ENCODE measurements around the gene TSPAN4. TPM values are rescaled to one million over a fixed set of nuclear protein-coding genes. Genes with fewer than 3 reads are reported as not detected.

Gene TSPAN4
- total and polyA plus RNA-seq, 4 donors, result 68.3 to 197 (median 134) TPM

- 90 to 94% methylated on average over 14 of the region's 14 CpGs for WGBS, 2 donors
- Histone ChIP-seq H3K4me1 (ENCODE audit: control insufficient read depth in 5 of 5, insufficient read depth in 5 of 5, low read length in 5 of 5) (peaks cover 0 to 20% (median 0%) of the 10 kb centered on the region in 5 donors), H3K4me3 (no peak overlapping the region), H3K27me3 (ENCODE audit: control insufficient read depth in 3 of 3, insufficient read depth in 3 of 3, low read length in 2 of 3) (no peaks in the 10 kb centered on the region), H3K9ac (ENCODE audit: insufficient read depth in 1 of 2, low read length in 2 of 2) (no peak overlapping the region), H3K9me3 (ENCODE audit: control insufficient read depth in 4 of 4, insufficient read depth in 3 of 4, low read length in 3 of 4) (no peaks in the 10 kb centered on the region), H3K27ac (ENCODE audit: low read depth in 1 of 2, low read length in 1 of 2) (no peak overlapping the region), H3K36me3 (ENCODE audit: control insufficient read depth in 4 of 4, insufficient read depth in 4 of 4, low read length in 4 of 4) (peaks cover 0 to 50% (median 4%) of the 10 kb centered on the region in 4 donors)
- ATAC-seq (ENCODE audit: insufficient read depth, low FRiP score) (no peak), DNase-seq (no peak)
- no peak for TF ChIP-seq CTCF (IDR thresholded peaks at IDR 0.05; ENCODE audit: control extremely low read depth, extremely low read depth)
Measured at GRCh38 chr11:866481-866880, 23.8 kb downstream of the TSPAN4 start.

- 85 to 90% methylated on average over 8 of the region's 8 CpGs for WGBS, 2 donors
- peaks cover 0 to 8% (median 0%) of the 10 kb centered on the region in 5 donors for H3K4me1 ChIP-seq (ENCODE audit: control insufficient read depth in 5 of 5, insufficient read depth in 5 of 5, low read length in 5 of 5)
- peaks cover 0 to 42% (median 4%) of the 10 kb centered on the region in 4 donors for H3K36me3 ChIP-seq (ENCODE audit: control insufficient read depth in 4 of 4, insufficient read depth in 4 of 4, low read length in 4 of 4)
- H3K27me3 ChIP-seq (ENCODE audit: control insufficient read depth in 3 of 3, insufficient read depth in 3 of 3, low read length in 2 of 3), result no peaks in the 10 kb centered on the region
- H3K4me3 ChIP-seq, result no peak overlapping the region
- DNase-seq (no peak), ATAC-seq (ENCODE audit: insufficient read depth, low FRiP score) (no peak)
- no peak for TF ChIP-seq CTCF (IDR thresholded peaks at IDR 0.05; ENCODE audit: control extremely low read depth, extremely low read depth)
- no peak overlapping the region for H3K9ac ChIP-seq (ENCODE audit: insufficient read depth in 1 of 2, low read length in 2 of 2)
- H3K9me3 ChIP-seq (ENCODE audit: control insufficient read depth in 4 of 4, insufficient read depth in 3 of 4, low read length in 3 of 4), result no peaks in the 10 kb centered on the region
- H3K27ac ChIP-seq (ENCODE audit: low read depth in 1 of 2, low read length in 1 of 2), result no peak overlapping the region
Measured at GRCh38 chr11:867856-868358, 25.3 kb downstream of the TSPAN4 start.

GRCh38 chr11:868394-868793 is 25.7 kb downstream of the TSPAN4 start:
- H3K27ac ChIP-seq (ENCODE audit: low read depth in 1 of 2, low read length in 1 of 2), result no peak overlapping the region
- no peak overlapping the region for H3K9ac ChIP-seq (ENCODE audit: insufficient read depth in 1 of 2, low read length in 2 of 2)
- peaks cover 0 to 7% (median 0%) of the 10 kb centered on the region in 5 donors for H3K4me1 ChIP-seq (ENCODE audit: control insufficient read depth in 5 of 5, insufficient read depth in 5 of 5, low read length in 5 of 5)
- ATAC-seq (ENCODE audit: insufficient read depth, low FRiP score), result no peak
- peaks cover 0 to 37% (median 4%) of the 10 kb centered on the region in 4 donors for H3K36me3 ChIP-seq (ENCODE audit: control insufficient read depth in 4 of 4, insufficient read depth in 4 of 4, low read length in 4 of 4)
- no peak for DNase-seq
- no peak for TF ChIP-seq CTCF (IDR thresholded peaks at IDR 0.05; ENCODE audit: control extremely low read depth, extremely low read depth)
- WGBS, 2 donors, result 89 to 93% methylated on average over 17 of the region's 17 CpGs
- H3K4me3 ChIP-seq, result no peak overlapping the region
- H3K27me3 ChIP-seq (ENCODE audit: control insufficient read depth in 3 of 3, insufficient read depth in 3 of 3, low read length in 2 of 3), result no peaks in the 10 kb centered on the region
- no peaks in the 10 kb centered on the region for H3K9me3 ChIP-seq (ENCODE audit: control insufficient read depth in 4 of 4, insufficient read depth in 3 of 4, low read length in 3 of 4)

GRCh38 chr11:868802-869201 is 26.1 kb downstream of the TSPAN4 start:
- Histone ChIP-seq H3K4me3 (no peak overlapping the region), H3K9ac (ENCODE audit: insufficient read depth in 1 of 2, low read length in 2 of 2) (no peak overlapping the region), H3K9me3 (ENCODE audit: control insufficient read depth in 4 of 4, insufficient read depth in 3 of 4, low read length in 3 of 4) (no peaks in the 10 kb centered on the region), H3K4me1 (ENCODE audit: control insufficient read depth in 5 of 5, insufficient read depth in 5 of 5, low read length in 5 of 5) (peaks cover 0 to 7% (median 0%) of the 10 kb centered on the region in 5 donors), H3K36me3 (ENCODE audit: control insufficient read depth in 4 of 4, insufficient read depth in 4 of 4, low read length in 4 of 4) (peaks cover 0 to 33% (median 4%) of the 10 kb centered on the region in 4 donors), H3K27me3 (ENCODE audit: control insufficient read depth in 3 of 3, insufficient read depth in 3 of 3, low read length in 2 of 3) (no peaks in the 10 kb centered on the region), H3K27ac (ENCODE audit: low read depth in 1 of 2, low read length in 1 of 2) (no peak overlapping the region)
- no peak for ATAC-seq (ENCODE audit: insufficient read depth, low FRiP score)
- 87 to 92% methylated on average over 12 of the region's 12 CpGs for WGBS, 2 donors
- DNase-seq, result no peak
- no peak for TF ChIP-seq CTCF (IDR thresholded peaks at IDR 0.05; ENCODE audit: control extremely low read depth, extremely low read depth)
